GM21381 (cell line): ENCODE data around the gene FRS3.
"Not testable (repeated sequence)": the region's sequence is repeated elsewhere in the genome, so short reads cannot be mapped to it uniquely, and the experiment has no call there.

ENCODE experiments used
- ATAC-seq: cut with Tn5 transposase; IDR thresholded peaks from one replicate; pipeline ENCODE4 v1.9.1; 2021; ENCODE audit warnings: mild to moderate bottlenecking, moderate library complexity; ENCODE audit not compliant: unreplicated experiment

Gene FRS3

GRCh38 chr6:41770381-41771057 is 9.2 kb downstream of the FRS3 start:
- no peak for ATAC-seq

- no peak for ATAC-seq
Measured at GRCh38 chr6:41769376-41769775, 10.3 kb downstream of the FRS3 start.

GRCh38 chr6:41768545-41769308 is 11.0 kb downstream of the FRS3 start:
- ATAC-seq: no peak

DNA sequence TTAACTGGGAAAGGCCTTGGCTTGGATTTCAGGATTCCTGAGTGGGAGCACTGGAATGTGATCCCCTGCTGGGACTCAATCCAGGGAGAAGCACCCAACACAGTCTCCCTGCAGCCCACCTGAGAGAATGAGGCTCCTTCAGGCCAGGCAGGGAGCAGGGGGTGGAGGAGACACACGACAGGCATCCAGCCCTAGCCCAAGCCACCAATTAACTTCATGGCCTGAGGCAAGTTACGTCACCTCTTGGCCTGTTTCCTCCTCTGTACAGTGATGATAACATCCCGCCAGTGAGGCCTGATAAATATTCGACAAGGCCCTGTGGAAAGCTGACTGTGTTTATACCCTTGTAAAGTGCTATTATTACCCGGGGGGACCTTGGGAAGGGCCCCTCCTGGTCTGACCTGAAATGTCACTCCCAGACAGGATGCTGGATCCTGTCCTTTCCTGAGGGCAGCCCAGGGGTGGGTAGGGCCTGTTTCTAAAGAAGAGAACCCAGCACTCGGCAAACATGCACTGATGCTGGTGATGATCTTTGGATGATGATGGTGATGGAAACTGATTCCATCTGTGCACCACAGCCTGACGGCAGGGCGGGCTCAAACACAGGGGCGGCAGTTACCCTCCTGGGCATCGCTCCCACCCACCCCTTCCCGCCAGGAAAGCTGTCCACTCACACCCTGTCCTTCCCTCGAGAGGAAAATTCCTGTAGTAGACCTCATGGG is 12.4 kb downstream of the FRS3 start:
- no peak for ATAC-seq

DNA sequence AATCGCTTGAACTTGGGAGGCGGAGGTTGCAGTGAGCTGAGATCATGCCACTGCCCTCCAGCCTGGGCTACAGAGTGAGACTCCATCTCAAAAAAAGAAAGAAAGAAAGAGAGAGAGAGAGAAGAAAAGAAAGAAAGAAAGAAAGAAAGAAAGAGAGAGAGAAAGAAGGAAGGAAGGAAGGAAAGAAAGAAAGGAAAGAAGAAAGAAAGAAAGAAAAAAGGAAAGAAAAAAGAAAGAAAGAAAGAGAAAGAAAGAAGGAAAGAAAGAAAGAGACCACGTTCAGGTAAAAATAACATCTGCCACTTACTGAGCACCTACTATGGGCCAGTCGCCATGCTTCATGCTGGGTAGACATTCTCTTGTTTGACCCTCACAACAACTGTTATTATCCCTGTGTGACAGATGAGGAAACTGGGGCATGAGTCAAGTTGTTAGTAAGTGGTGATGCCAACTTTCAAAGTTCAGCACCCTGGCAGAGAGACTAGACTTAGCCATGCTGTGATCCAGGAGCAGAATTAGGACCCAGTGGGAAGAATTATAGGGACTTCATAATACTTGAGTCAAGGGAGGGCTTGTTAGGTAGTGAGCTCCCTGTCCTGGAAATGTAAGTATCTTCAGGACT is 13.5 kb downstream of the FRS3 start:
- not testable (repeated sequence) for ATAC-seq

- no peak for ATAC-seq
Measured at GRCh38 chr6:41763470-41763869, 16.2 kb downstream of the FRS3 start.

DNA sequence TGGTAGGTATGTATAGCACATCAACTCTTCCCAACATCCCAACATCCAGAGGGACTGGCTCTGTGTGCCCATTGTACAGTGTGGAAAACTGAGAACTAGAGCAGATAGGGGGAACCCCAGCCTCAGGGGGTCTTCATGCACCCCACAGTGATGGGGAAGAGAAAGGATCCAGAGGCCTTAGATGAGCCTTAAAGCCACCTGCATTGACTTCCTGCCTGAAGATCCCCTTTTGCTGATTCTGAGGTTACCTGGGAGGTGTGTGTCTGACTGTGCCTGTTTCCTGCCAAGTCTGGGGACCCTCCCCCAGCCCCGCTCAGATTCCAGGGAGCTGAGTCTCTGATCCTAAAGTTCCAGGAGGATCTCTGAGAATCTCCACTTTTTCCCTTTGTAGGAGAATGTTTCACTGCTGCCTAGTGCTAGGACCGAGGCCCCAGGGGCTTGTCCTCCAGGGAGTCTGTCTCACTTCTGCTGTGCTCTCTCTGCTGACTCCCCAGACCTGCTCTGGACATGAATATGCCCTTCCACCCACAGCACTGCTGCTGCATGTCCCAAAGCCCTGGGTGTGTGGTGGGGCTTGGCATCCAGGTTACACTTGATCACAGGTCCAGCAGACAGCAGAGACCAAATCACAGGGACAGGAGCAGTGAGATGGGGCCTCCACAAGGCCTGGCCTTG is 19.7 kb downstream of the FRS3 start:
- no peak for ATAC-seq

DNA sequence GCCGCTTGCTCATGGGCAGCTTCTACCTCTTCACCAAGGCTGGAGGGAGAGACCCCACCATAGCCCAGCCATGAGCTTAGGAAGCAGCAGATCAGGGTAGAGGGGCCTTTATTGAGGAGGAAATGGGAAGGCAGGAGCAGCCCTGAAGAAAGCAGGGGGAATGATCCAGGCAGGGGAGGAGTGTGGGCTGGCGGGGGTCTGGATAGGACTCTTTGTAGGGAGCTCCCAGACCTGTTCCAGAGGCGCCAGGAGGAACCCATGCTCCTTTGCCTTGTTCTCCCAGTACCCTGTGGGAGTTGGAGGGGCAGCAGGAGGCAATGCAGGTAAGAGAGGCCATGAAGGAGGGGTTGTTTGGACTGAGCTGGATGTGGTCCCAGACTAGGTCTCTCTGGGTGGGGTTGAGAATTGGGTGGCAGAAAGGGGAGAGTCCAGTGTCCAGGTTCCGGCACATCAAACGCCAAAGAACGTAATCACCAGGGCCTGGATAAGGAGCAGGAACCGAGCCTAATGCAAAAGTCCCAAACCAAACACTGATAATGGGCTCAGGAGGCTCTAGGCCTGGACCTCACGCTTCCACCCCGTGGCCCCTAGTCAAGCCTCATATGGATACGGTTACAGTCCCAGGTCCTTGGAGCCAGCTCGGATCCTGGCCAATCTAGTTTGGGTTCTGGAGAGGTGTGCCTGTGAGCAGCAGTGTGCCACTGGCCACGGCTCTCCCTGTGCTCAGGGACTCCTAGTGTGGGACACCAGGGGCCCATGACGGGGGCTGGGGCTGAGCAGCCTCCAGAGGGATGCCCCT is 20.4 kb downstream of the FRS3 start:
- no peak for ATAC-seq

GRCh38 chr6:41758641-41759035 is 21.1 kb downstream of the FRS3 start:
- ATAC-seq: no peak

- no peak for ATAC-seq
Measured at GRCh38 chr6:41757931-41758640, 21.6 kb downstream of the FRS3 start.

DNA sequence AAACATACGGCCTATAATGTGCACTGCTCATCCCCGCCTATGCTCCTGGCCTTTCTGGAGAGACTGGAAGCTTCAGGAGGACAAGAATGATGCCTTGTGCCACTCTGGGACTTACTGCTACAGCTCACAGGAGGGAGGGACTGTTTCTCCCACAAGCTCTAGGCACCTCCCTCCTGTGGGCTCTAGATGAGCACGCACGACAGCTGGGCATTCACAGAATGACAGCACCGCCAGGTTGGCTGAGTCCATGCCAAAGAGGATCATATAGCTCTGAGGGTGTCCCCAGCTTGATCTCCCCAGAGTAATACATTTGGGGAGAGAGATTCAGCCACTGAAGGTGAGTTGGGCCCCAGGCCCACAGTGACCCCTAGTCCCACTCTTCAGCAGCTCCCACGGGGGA is 22.4 kb downstream of the FRS3 start:
- ATAC-seq: no peak

- ATAC-seq: no peak
Measured at GRCh38 chr6:41756354-41756753, 23.3 kb downstream of the FRS3 start.

DNA sequence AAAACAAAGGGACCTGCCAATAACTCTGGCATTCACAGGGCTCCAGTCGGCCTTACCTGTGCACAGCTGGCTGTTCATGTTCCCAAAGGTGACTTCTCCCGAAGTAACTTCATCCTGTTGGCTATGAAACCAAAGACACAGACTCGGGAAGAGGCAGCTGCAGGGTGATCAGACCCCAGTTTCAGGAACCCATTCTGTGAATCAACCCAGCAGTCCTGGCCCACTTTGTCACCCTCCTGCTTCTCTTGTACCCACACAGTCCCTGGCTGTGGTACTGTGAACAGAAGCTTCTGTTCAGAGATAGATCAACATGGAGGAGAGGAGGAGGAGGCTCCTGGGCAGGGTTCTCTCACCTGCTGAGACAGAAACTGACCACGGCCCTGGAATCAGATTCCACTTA is 23.8 kb downstream of the FRS3 start:
- no peak for ATAC-seq

DNA sequence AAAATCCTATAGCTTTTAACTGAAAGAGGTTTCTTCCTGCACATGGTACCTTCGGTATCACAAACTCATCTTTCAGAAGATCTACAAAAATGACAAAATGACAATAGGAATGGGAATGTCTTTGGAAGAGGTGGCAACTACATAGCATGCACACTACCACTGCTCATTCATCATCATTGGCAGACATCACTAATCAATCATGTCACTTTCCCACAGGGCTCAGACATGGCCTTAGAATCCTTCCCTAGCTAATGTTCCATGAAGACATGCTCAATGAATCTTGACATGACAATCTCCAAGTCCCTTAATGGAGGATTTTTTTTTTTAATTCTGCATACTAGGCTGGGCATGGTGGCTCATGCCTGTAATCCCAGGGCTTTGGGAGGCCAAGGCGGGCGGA is 29.3 kb downstream of the FRS3 start:
- no peak for ATAC-seq

- no peak for ATAC-seq
Measured at GRCh38 chr6:41748542-41748941, 31.2 kb downstream of the FRS3 start.

- no peak for ATAC-seq
Measured at GRCh38 chr6:41748102-41748477, 31.6 kb downstream of the FRS3 start.

DNA sequence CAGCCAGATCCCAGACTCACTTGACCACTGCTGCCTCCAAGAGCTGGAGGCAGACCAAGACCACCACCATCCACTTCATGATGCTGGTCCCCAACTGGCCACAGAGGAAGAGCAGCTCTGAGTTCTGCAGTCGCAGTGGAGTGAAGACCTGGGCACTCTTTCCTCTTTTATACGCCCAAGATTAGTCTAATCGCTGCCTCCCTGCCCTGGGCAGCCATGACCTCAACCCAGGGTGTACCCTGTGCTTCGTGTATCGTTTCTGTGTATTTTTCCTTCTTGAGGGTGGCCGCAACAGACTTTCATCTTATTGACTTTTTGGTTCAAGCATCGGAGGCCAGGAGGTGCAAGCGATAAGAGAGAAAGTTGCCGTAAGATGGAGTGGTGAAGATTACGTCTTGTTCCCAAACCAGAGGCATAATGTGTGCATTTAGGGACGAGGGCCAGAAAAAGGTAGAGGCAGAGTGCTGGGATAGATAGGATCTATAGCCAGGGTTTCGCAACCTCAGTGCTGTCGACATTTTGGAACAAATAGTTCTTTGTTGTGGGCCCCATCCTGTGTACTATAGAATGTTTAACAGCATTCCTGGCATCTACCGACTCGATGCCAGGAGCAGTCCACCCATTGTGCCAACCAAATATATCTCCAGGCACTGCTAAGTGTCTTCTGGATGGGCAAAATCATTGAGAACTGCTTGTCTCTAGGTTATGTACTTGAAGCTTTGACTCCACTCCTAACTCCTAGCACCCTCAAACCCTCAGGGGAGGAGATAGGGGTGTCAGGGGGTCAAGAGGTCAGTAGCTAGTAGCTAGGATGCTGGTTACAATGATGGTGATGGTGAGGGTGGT is 32.2 kb downstream of the FRS3 start, which contains the start of gene PGC:
Gene PGC (minus strand): TSS at position 142 of the 846 bp plus-strand sequence. CDS start 63 bp downstream, at position 79.
- ATAC-seq: no peak

DNA sequence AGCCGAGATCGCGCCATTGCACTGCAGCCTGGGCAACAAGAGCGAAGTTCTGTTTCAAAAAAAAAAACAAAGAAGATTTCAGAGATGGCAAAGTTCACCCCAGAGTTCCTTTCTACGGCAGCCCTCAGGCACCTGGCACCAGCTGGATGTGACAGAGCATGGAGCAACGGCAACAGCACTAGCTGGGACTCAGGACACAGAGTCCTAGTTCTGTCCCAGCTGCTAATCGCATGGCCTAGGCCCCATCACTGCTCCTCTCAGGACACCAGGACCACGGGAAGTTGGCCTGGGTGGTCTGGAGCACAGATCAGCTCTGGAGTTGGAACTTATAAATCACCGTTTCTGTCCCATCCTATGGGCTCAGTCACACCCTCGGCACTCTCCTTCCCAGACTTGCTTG is 33.6 kb downstream of the FRS3 start:
- ATAC-seq: no peak
